T-cell (primary cell): ENCODE data around the gene PHF13. TPM values are rescaled to one million over a fixed set of nuclear protein-coding genes. Genes with fewer than 3 reads are reported as not detected.
A peak's percentile ranks its signal among the peaks of the same experiment; 100 is the strongest.
"Not testable (repeated sequence)": the region's sequence is repeated elsewhere in the genome, so short reads cannot be mapped to it uniquely, and the experiment has no call there.

Experiments
- ATAC-seq, 4 experiments: fragments of 200-7000 bp in 3 of 4; fragments of 150-1000 bp in 1 of 4; cut with Tn5 transposase; replicated peaks in 1 of 4; 1 replicate in 3 of 4; 2 replicates in 1 of 4; pipeline ENCODE4 v1.10.0; 2021; ENCODE audit warnings: moderate library complexity in 3 of 4, mild to moderate bottlenecking in 2 of 4, moderate number of reproducible peaks in 1 of 4
- CTCF ChIA-PET, 2 donors: fragments of 300-600 bp; sonication (Branson Sonifier 250); formaldehyde crosslinking; loops; one replicate each; lab custom pipeline; 2022; ENCODE audit warnings: antibody characterized with exemption in 2 of 2; lab: Charles Lee
- POLR2A ChIA-PET, 2 donors: fragments of 300-600 bp; sonication (Branson Sonifier 250); formaldehyde crosslinking; loops; one replicate each; lab custom pipeline; 2022; ENCODE audit warnings: antibody characterized with exemption in 2 of 2; lab: Charles Lee
- DNase-seq, 35 experiments: peaks; one replicate each; pipeline versions ENCODE4 v3.0.0 to v3.0.0-alpha.2; 2013 to 2023
- H3K27ac ChIP-seq: one replicate; pipeline ENCODE4 v1.5.1; 2013; ENCODE audit warnings: low read length
- H3K27me3 ChIP-seq, 2 experiments: replicated peaks in 1 of 2; 1 replicate in 1 of 2; 2 replicates in 1 of 2; pipeline versions ENCODE4 v1.6.1 to v1.7.0; 2013; ENCODE audit warnings: low read length in 1 of 2, mixed read lengths in 1 of 2; ENCODE audit not compliant: control insufficient read depth in 2 of 2, insufficient read depth in 2 of 2; ENCODE audit errors: extremely low read depth in 1 of 2
- H3K36me3 ChIP-seq, 2 donors: 1 replicate in 1 of 2; 2 replicates in 1 of 2; pipeline versions ENCODE4 v1.6.1 to v1.7.0; 2013; ENCODE audit warnings: low read length in 1 of 2; ENCODE audit not compliant: control insufficient read depth in 2 of 2, insufficient read depth in 1 of 2; ENCODE audit errors: extremely low read depth in 1 of 2
- H3K4me1 ChIP-seq, 2 experiments: 1 replicate in 1 of 2; 2 replicates in 1 of 2; pipeline versions ENCODE4 v1.6.1 to v1.7.0; 2013; ENCODE audit warnings: low read length in 2 of 2, mixed read lengths in 1 of 2; ENCODE audit not compliant: insufficient read depth in 2 of 2, control insufficient read depth in 1 of 2; ENCODE audit errors: extremely low read depth in 1 of 2
- H3K4me3 ChIP-seq, 2 donors: 1 replicate in 1 of 2; 2 replicates in 1 of 2; pipeline versions ENCODE4 v1.5.1 to v1.7.0; 2013; ENCODE audit warnings: mild to moderate bottlenecking in 2 of 2, low read length in 1 of 2, moderate library complexity in 1 of 2; ENCODE audit not compliant: control insufficient read depth in 1 of 2; ENCODE audit errors: extremely low read depth in 1 of 2
- H3K9me3 ChIP-seq: 2 replicates; pipeline ENCODE4 v1.7.0; 2013
- H3K27ac Mint-ChIP-seq, 2 donors: one replicate each; pipeline ENCODE4 v1.8.0; 2020 to 2021; ENCODE audit warnings: mild to moderate bottlenecking in 2 of 2, mixed read lengths in 2 of 2
- H3K27me3 Mint-ChIP-seq, 2 donors: one replicate each; pipeline ENCODE4 v1.8.0; 2021 to 2022; ENCODE audit warnings: mixed read lengths in 2 of 2
- H3K36me3 Mint-ChIP-seq: one replicate; pipeline ENCODE4 v1.8.0; 2021; ENCODE audit warnings: mixed read lengths
- H3K4me1 Mint-ChIP-seq, 3 donors: one replicate each; pipeline ENCODE4 v1.8.0; 2020 to 2022; ENCODE audit warnings: mixed read lengths in 3 of 3, mild to moderate bottlenecking in 1 of 3
- H3K4me3 Mint-ChIP-seq, 3 donors: one replicate each; pipeline ENCODE4 v1.8.0; 2020 to 2022; ENCODE audit warnings: mild to moderate bottlenecking in 3 of 3, mixed read lengths in 3 of 3, moderate library complexity in 3 of 3
- H3K9me3 Mint-ChIP-seq, 3 donors: one replicate each; pipeline ENCODE4 v1.8.0; 2020 to 2022; ENCODE audit warnings: mixed read lengths in 3 of 3
- WGBS: methylation state at CpG from one replicate; pipeline ENCODE4 v1.1.5; 2013; ENCODE audit warnings: missing lambda C conversion rate; ENCODE audit not compliant: insufficient coverage; 5-methylcytosine and 5-hydroxymethylcytosine counted together
- total RNA-seq, 35 experiments: library from RNA in 6 of 35; stranded (reverse) in 6 of 35; fragments of 120-200 nt in 1 of 35; gene quantifications; one replicate each; pipeline versions ENCODE4 v1.2.1 to v1.2.4 and lab custom pipeline; 2013 to 2026

PHF13 gene
- total RNA-seq, 5 donors from 2014 or later (not counting 1 experiment from before 2014, with no cell fraction given): 6.0 to 12.7 (median 11.9) TPM

GRCh38 chr1:6634371-6635052 is 21.0 kb downstream of the PHF13 start:
- Histone ChIP-seq H3K9me3 (no peaks in the 10 kb centered on the region), H3K4me1 (no peaks in the 10 kb centered on the region), H3K27ac (no peak overlapping the region), H3K27me3 (no peaks in the 10 kb centered on the region), H3K36me3 (peaks cover 29 to 66% of the 10 kb centered on the region in 2 donors), H3K4me3 (no peak overlapping the region)
- no peaks in the 10 kb centered on the region for H3K9me3 Mint-ChIP-seq
- ChIA-PET CTCF (no interaction called here), POLR2A (no interaction called here)
- peaks cover 25% of the 10 kb centered on the region for H3K36me3 Mint-ChIP-seq
- WGBS: 85% methylated on average over 29 of the region's 29 CpGs
- H3K4me1 Mint-ChIP-seq: peaks cover 0 to 2% (median under 1%) of the 10 kb centered on the region in 3 donors
- no peak overlapping the region for H3K4me3 Mint-ChIP-seq
- H3K27me3 Mint-ChIP-seq: no peaks in the 10 kb centered on the region
- H3K27ac Mint-ChIP-seq: no peak overlapping the region
- peak in 19 of 35 experiments; percentile 10 to 53 (median 32) for DNase-seq
- ATAC-seq: peak; percentile 47 to 72 (median 67)

GRCh38 chr1:6635161-6635909 is 21.8 kb downstream of the PHF13 start:
- no peak overlapping the region for H3K27ac ChIP-seq
- no peaks in the 10 kb centered on the region for H3K27me3 Mint-ChIP-seq
- ChIA-PET CTCF (no interaction called here), POLR2A (no interaction called here)
- ATAC-seq: no peak
- peaks cover 34 to 66% of the 10 kb centered on the region in 2 donors for H3K36me3 ChIP-seq
- WGBS: 90% methylated on average over 9 of the region's 20 CpGs
- no peaks in the 10 kb centered on the region for H3K4me1 Mint-ChIP-seq
- H3K4me1 ChIP-seq: no peaks in the 10 kb centered on the region
- H3K4me3 Mint-ChIP-seq: no peak overlapping the region
- no peaks in the 10 kb centered on the region for H3K27me3 ChIP-seq
- DNase-seq: no peak
- no peaks in the 10 kb centered on the region for H3K9me3 ChIP-seq
- H3K9me3 Mint-ChIP-seq: no peaks in the 10 kb centered on the region
- H3K27ac Mint-ChIP-seq: no peak overlapping the region
- H3K4me3 ChIP-seq: no peak overlapping the region
- H3K36me3 Mint-ChIP-seq: peaks cover 21% of the 10 kb centered on the region

GRCh38 chr1:6635910-6636760 is 22.6 kb downstream of the PHF13 start:
- no peak overlapping the region for H3K27ac Mint-ChIP-seq
- H3K9me3 Mint-ChIP-seq: no peaks in the 10 kb centered on the region
- Histone ChIP-seq H3K36me3 (peaks cover 34 to 65% of the 10 kb centered on the region in 2 donors), H3K27me3 (no peaks in the 10 kb centered on the region), H3K4me3 (no peak overlapping the region), H3K9me3 (no peaks in the 10 kb centered on the region), H3K4me1 (no peaks in the 10 kb centered on the region), H3K27ac (no peak overlapping the region)
- ChIA-PET CTCF (interaction anchor here in 1 of 2 donors (0.6 kb wide), 1 partner anchor 1348 kb away, joined by 4 read pairs; no protein-coding TSS in a partner anchor), POLR2A (no interaction called here)
- WGBS: 93% methylated on average over 13 of the region's 16 CpGs
- peaks cover 20% of the 10 kb centered on the region for H3K36me3 Mint-ChIP-seq
- no peak overlapping the region for H3K4me3 Mint-ChIP-seq
- DNase-seq (no peak), ATAC-seq (no peak)
- no peaks in the 10 kb centered on the region for H3K4me1 Mint-ChIP-seq
- no peaks in the 10 kb centered on the region for H3K27me3 Mint-ChIP-seq

GRCh38 chr1:6636778-6637177 is 23.2 kb downstream of the PHF13 start:
- H3K4me1 Mint-ChIP-seq, H3K27ac ChIP-seq, ATAC-seq, DNase-seq, H3K27me3 ChIP-seq, H3K4me3 ChIP-seq, H3K9me3 ChIP-seq, H3K4me3 Mint-ChIP-seq, H3K9me3 Mint-ChIP-seq, H3K4me1 ChIP-seq, H3K27ac Mint-ChIP-seq, POLR2A ChIA-PET, H3K27me3 Mint-ChIP-seq: not testable (repeated sequence)
- H3K36me3 Mint-ChIP-seq: peaks cover 23% of the 10 kb centered on the region
- 93% methylated on average over 6 of the region's 6 CpGs for WGBS
- CTCF ChIA-PET: interaction anchor here in 1 of 2 donors (0.6 kb wide), 1 partner anchor 1349 kb away, joined by 4 read pairs; no protein-coding TSS in a partner anchor
- H3K36me3 ChIP-seq: peaks cover 34 to 67% of the 10 kb centered on the region in 2 donors

- Mint-ChIP-seq H3K4me3 (no peak overlapping the region), H3K27me3 (no peaks in the 10 kb centered on the region), H3K36me3 (peaks cover 27% of the 10 kb centered on the region), H3K27ac (no peak overlapping the region), H3K9me3 (no peaks in the 10 kb centered on the region), H3K4me1 (no peaks in the 10 kb centered on the region)
- ChIA-PET POLR2A (no interaction called here), CTCF (no interaction called here)
- Histone ChIP-seq H3K36me3 (peaks cover 27 to 60% of the 10 kb centered on the region in 2 donors), H3K4me1 (no peaks in the 10 kb centered on the region), H3K27me3 (no peaks in the 10 kb centered on the region), H3K9me3 (no peaks in the 10 kb centered on the region), H3K27ac (no peak overlapping the region), H3K4me3 (no peak overlapping the region)
- 97% methylated on average over 3 of the region's 9 CpGs for WGBS
- DNase-seq: no peak
- no peak for ATAC-seq
These were observed 24.2 kb downstream of the PHF13 start for GRCh38 chr1:6637770-6638169.

DNA sequence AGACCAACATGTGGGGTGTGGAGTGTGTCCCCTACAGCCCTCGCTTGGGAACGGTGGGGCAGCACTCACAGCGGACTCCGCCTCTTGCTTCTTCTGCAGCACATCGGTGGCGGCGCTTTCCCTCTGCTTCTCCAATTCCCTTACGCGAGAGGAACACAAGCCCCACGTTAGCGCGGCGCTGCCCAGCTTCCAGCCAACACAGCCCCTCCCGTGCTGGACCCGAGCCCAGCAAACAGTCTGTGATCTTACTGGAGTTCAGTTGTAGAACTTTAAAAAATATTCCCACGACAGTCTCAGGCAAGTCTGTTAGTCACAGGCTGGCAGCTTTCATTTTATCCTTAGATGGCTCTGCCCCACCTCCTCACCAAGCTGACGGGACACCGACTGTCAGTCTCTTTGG is 24.7 kb downstream of the PHF13 start:
- WGBS: 97% methylated on average over 17 of the region's 18 CpGs
- POLR2A ChIA-PET: no interaction called here
- H3K4me1 ChIP-seq: no peaks in the 10 kb centered on the region
- no peak overlapping the region for H3K4me3 Mint-ChIP-seq
- H3K36me3 Mint-ChIP-seq: peaks cover 31% of the 10 kb centered on the region
- peaks cover 27 to 56% of the 10 kb centered on the region in 2 donors for H3K36me3 ChIP-seq
- no peaks in the 10 kb centered on the region for H3K4me1 Mint-ChIP-seq
- H3K27me3 ChIP-seq: no peaks in the 10 kb centered on the region
- no peaks in the 10 kb centered on the region for H3K9me3 ChIP-seq
- no peak overlapping the region for H3K27ac ChIP-seq
- H3K27ac Mint-ChIP-seq: no peak overlapping the region
- H3K27me3 Mint-ChIP-seq: no peaks in the 10 kb centered on the region
- no peaks in the 10 kb centered on the region for H3K9me3 Mint-ChIP-seq
- ATAC-seq (no peak), DNase-seq (no peak)
- CTCF ChIA-PET: no interaction called here
- no peak overlapping the region for H3K4me3 ChIP-seq
